HUES6 (cell line): ENCODE results near the gene POLR1G.

Source experiments
- H3K27ac ChIP-seq: 2 replicates; pipeline ENCODE4 v1.7.0; 2013; ENCODE audit warnings: low read depth, mild to moderate bottlenecking, low read length, inconsistent platforms
- H3K27me3 ChIP-seq: 2 replicates; pipeline ENCODE4 v1.6.1; 2013; ENCODE audit warnings: low read length; ENCODE audit not compliant: control insufficient read depth, insufficient read depth
- H3K36me3 ChIP-seq: 2 replicates; pipeline ENCODE4 v1.6.1; 2013; ENCODE audit warnings: low read length; ENCODE audit not compliant: control insufficient read depth, insufficient read depth
- H3K4me1 ChIP-seq: 2 replicates; pipeline ENCODE4 v1.6.1; 2013; ENCODE audit warnings: low read length; ENCODE audit not compliant: control insufficient read depth, insufficient read depth
- H3K4me3 ChIP-seq: 2 replicates; pipeline ENCODE4 v1.5.1; 2013; ENCODE audit warnings: low read depth, low read length
- H3K9ac ChIP-seq: one replicate; pipeline ENCODE4 v1.6.1; 2013; ENCODE audit warnings: mild to moderate bottlenecking, low read length
- H3K9me3 ChIP-seq: 2 replicates; pipeline ENCODE4 v1.6.1; 2013; ENCODE audit warnings: low read depth, low read length; ENCODE audit not compliant: control insufficient read depth, insufficient read depth

The POLR1G gene

DNA sequence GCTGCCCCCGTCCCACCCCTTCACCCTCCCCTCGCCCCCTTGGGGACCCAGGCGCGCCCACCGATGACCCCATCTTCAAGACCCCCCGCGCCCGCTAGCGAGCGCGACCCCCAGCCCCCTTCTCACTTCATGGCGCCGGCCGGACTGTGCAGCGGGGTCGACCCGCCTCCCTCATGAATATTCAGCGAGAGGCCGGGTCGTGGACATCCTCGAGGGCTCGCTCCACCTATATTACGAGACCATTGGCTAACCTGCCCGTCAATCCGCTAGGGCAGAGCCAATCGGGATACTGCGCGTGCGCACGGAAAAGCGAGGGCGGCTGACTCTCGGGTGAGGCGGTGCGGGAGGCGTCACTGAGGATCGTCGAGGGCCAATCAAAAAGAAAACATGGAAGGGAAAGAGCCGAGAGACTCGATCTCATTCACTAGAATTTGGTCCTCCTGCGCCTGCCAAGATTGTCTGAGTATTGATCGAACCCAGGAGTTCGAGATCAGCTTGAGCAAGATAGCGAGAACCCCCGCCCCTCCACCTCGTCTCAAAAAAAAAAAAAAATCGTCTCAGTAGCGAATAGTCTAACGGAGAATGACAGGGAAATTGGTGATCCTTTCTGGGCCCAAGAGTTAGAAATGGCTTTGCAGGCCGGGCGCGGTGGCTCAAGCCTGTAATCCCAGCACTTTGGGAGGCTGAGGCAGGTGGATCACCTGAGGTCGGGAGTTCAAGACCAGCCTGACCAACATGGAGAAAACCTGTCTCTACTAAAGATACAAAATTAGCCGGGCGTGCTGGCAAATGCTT is 35.8 kb upstream of the POLR1G start, which contains the start of gene ERCC2:
TSS of gene ERCC2 (minus strand) at position 164 of the 795 bp plus-strand sequence. CDS start at position 131, 33 bp downstream.
- peak within 1 kb of the TSS; percentile 88 for H3K4me3 ChIP-seq
- H3K4me1 ChIP-seq = no peaks in the 10 kb centered on the region
- H3K27me3 ChIP-seq = no peaks in the 10 kb centered on the region
- H3K9me3 ChIP-seq = no peaks in the 10 kb centered on the region
- peak within 1 kb of the TSS; percentile 90 for H3K9ac ChIP-seq
- peak within 1 kb of the TSS; percentile 34; the same call in 1 of the 2 replicates for H3K27ac ChIP-seq
- peaks cover 23% of the 10 kb centered on the region for H3K36me3 ChIP-seq

DNA sequence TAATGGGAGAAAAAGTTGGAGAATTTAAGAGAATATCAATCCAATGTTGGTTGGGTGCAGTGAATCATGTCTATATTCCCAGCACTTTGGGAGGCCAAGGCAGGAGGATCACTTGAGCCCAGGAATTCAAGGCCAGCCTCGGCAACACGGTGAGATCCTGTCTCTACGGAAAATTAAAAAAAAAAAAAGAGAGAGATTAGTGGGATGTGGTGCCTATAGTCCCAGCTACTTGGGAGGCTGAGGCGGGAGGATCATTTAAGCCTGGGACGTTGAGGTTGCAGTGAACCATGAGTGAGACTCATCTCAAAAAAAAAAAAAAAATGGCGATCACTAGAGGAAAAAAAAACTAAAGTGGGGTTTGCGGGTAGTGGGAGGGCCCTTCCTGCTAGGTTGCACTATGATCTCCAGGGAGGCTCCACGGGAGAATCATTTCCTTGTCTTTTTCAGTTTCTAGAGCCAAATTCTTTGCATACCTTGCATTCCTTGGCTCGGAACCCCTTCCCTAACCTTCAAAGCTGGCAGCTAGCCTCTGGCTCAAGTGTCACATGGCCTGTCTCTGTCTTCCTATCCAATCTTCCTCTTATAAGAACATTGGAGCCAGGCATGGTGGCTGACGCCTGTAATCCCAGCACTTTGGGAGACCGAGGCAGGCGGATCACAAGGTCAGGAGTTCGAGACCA is 30.3 kb upstream of the POLR1G start:
- H3K9ac ChIP-seq = no peak overlapping the region
- no peaks in the 10 kb centered on the region for H3K27me3 ChIP-seq
- H3K9me3 ChIP-seq = no peaks in the 10 kb centered on the region
- no peak overlapping the region for H3K4me3 ChIP-seq
- peaks cover 3% of the 10 kb centered on the region; the same call in 1 of the 2 replicates for H3K4me1 ChIP-seq
- H3K27ac ChIP-seq = peak overlapping the region; percentile 74; the same call in 1 of the 2 replicates
- no peaks in the 10 kb centered on the region for H3K36me3 ChIP-seq

DNA sequence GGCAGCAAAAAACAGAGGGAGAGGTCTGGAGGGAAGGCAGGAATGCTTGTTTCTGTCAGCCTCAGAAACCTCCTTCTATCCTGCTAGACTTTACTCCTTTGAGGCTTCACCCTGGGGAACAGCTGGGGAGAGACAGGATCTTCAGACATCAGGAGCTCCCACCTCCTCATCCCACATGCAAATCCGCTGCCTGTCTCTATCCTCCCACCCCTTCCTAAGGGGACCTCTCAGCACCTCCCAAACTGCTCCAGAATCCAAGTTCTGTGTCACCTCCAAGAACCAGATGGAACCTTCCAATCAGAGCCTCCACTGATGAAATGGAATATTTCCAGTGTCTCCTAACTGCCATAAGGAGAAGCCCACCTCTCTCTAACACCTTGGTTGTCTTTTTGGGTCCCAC is 26.3 kb upstream of the POLR1G start:
- Histone ChIP-seq H3K9ac (no peak overlapping the region), H3K36me3 (no peaks in the 10 kb centered on the region), H3K9me3 (no peaks in the 10 kb centered on the region), H3K4me3 (no peak overlapping the region), H3K27ac (no peak overlapping the region), H3K4me1 (peaks cover 3% of the 10 kb centered on the region; the same call in 1 of the 2 replicates), H3K27me3 (peaks cover 4% of the 10 kb centered on the region)

DNA sequence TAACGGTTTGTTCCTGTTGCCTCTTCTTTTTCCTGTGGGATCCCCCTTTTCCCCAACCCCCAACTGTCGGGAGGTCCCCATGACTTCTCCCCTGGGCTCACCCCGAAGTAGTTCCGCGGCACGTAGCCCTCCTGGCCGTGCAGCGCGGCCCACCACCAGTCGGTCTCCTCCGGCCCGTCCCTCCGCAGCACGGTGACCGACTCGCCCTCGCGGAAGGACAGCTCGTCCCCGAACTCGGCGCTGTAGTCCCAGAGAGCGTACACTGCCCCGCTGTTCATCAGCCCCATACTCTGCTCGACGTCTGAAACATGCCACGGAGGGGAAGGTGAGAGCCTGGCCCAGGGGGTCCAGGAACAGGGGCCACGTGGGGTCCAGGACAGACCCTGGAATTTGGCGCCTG is 24.0 kb upstream of the POLR1G start:
- H3K36me3 ChIP-seq = 0 out of 2 replicates have a peak, but pooled peaks cover 2% of the 10 kb centered on the region

DNA sequence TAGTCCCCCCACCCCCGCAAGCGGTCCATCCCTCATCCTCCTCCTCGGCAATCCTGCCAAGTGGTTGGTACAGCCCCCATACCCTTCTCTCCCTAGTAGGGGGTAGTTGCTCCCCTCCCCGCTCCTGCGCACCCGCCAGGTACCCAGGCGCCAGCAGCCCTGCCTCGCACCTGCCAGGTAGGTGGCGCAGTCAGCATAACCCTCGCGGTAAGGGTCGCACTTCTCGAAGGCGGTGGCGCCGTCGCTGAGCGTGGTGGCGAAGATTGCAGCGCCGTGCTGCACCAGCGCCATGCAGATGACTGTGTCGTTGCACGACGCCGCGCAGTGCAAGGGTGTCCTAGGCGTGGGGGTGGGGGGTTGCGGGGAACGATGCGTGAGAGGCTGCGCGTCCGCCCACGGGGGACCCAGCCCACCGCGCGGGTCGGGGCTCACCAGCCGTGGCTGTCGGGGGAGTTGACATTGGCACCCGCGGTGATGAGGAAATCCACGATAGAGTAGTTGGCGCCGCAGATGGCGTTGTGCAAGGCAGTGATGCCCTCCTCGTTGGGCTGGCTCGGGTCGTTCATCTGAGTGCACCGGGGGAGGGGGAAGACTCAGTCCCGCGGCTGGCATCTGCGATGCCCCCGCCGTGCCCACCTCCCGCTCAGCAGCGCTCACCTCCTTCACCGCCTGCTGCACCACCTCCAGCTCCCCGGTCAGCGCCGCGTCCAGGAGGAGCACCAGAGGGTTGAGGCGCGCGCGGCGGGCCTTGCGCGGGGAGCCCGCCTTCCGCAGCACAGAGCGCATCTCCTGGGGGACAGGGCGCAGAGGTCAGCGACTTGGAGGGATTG is 20.8 kb upstream of the POLR1G start:
- H3K36me3 ChIP-seq = peaks cover 6% of the 10 kb centered on the region; the same call in 1 of the 2 replicates
- no peak overlapping the region for H3K9ac ChIP-seq
- peak overlapping the region; percentile 36; the same call in 1 of the 2 replicates for H3K4me3 ChIP-seq
- H3K9me3 ChIP-seq = no peaks in the 10 kb centered on the region
- H3K27ac ChIP-seq = no peak overlapping the region
- H3K4me1 ChIP-seq = no peaks in the 10 kb centered on the region
- peaks cover 17% of the 10 kb centered on the region for H3K27me3 ChIP-seq

More for the DNA sequence above, 24.0 kb upstream of the POLR1G start:
- Histone ChIP-seq H3K27me3 (peaks cover 17% of the 10 kb centered on the region), H3K9me3 (no peaks in the 10 kb centered on the region), H3K4me1 (no peaks in the 10 kb centered on the region), H3K27ac (no peak overlapping the region), H3K4me3 (no peak overlapping the region), H3K9ac (no peak overlapping the region)

DNA sequence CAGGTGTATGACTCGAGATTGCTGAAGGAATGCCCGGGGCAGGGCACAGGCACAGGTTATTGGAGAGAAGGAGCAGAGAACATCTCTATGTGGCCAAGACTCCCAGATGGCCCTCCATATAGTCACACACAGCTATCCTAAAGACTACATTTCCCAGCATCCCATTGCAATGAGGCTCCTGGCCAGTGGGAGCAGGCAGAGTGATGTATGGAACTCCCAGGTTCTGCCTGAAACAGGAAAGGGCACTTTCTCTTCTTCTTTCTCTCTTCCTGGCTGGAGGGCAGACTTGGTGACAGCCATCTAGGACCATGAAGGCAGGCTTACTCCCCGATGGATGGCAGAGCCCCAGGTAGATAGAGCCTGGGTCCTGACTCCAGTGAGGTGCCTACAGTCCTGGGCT is 15.1 kb upstream of the POLR1G start:
- peaks cover 4% of the 10 kb centered on the region for H3K27me3 ChIP-seq
- H3K36me3 ChIP-seq = peaks cover 14% of the 10 kb centered on the region
- no peak overlapping the region for H3K27ac ChIP-seq
- H3K4me1 ChIP-seq = no peaks in the 10 kb centered on the region
- H3K9me3 ChIP-seq = no peaks in the 10 kb centered on the region
- no peak overlapping the region for H3K4me3 ChIP-seq
- H3K9ac ChIP-seq = no peak overlapping the region

DNA sequence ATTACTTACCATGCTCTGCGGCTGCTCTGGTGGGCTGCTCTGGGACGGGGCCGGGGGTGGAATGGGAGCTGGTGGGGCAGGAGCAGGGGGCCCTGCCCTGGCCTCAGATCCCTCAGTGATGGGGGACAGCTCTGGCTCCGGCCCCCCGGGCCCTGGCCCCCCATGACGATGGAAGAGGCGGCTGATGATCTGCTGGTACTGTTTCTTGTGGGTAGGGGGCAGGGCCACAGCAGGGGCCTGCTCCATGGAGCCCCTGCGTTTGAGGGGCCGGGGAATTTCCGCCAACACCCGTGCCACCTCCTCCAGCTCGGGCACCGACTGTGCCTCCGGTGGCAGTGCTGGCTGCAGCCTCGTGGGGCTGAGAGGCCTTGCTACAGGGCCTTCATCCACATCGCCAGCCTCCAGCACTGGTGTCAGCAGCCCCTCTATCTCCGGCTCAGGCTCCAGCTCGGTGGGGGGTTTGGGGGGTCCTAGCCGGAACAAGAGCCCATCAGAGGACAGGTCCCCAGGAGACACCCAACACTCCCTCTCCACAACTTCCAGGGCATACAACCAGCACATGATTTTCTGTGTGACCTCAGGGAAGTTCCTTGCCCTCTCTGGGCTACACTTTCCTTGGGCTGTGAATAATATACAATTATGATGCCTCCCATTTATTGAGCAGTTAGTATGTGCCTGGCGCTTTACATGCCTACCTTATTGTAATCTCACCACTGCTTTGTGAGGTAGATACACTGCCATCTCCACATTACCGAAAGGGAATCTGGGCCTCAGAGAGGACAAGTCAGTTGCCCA is 14.4 kb upstream of the POLR1G start:
- H3K9me3 ChIP-seq = no peaks in the 10 kb centered on the region
- no peak overlapping the region for H3K27ac ChIP-seq
- peaks cover 14% of the 10 kb centered on the region for H3K36me3 ChIP-seq
- no peak overlapping the region for H3K4me3 ChIP-seq
- H3K4me1 ChIP-seq = no peaks in the 10 kb centered on the region
- peaks cover 9% of the 10 kb centered on the region; the same call in 1 of the 2 replicates for H3K27me3 ChIP-seq
- H3K9ac ChIP-seq = no peak overlapping the region

DNA sequence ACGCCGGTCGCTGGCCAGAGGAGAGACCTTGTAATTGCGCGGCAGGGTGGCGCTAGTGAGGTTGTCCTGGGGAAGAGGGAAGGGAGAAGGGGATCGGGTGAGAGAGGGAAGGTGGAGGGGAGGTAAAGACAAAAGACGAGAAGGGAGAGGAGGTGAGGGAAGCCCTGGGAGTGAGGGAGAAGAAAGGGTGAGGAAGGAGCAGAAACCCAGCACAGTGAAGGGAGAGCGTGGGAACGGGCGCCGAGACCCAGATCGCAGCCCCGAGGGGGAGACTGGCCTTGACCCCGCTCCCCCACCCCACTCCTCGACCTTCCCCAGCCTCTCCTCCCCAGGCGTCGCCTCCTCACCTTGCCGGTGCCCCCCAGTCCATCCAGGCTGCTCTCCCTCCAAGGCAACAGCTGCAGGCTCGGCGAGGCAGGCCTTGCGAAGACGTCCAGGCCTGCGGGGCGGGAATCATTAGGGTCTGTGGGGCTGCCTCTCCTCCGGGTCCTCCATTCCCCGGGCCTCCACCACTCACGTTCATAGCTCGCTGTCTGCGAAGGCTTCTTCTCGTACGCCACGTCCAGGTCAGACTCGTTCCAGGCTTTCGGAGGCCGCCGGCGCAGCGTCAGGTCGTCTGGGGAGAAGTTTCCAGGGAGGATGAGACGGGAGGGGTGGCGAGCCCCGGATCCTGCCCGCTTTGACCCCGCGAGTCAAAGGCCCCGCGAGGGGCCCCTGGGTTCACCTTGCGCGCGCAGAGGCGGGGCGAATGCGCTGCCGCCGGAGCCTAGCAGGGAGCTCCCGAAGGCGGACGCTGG is 10.4 kb upstream of the POLR1G start:
- H3K9ac ChIP-seq = no peak overlapping the region
- H3K4me1 ChIP-seq = peaks cover 9% of the 10 kb centered on the region; the same call in 1 of the 2 replicates
- no peaks in the 10 kb centered on the region for H3K9me3 ChIP-seq
- H3K4me3 ChIP-seq = peak overlapping the region; percentile 47
- H3K36me3 ChIP-seq = peaks cover 10% of the 10 kb centered on the region
- H3K27me3 ChIP-seq = peaks cover 17% of the 10 kb centered on the region; the same call in 1 of the 2 replicates
- H3K27ac ChIP-seq = no peak overlapping the region

DNA sequence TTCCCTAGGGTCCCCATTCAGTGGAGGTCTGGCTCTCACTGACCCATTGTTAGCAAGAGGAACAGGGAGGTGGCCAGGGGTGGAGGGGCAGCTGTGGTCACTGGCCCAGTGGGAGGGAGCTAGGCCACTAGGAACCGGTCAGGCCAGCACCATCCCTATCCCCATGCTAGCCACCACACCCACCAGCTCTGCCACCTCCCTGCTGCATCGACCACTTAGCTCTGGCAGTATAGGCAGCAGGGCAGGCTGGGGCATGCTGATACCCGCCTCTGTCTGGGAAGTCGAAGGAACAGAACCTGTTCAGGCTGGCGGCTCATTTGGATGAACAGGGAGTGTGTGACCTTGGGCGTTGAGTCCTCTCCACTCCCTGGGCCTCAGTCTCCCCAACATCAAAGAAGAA is 6.3 kb upstream of the POLR1G start:
- Histone ChIP-seq H3K27me3 (peaks cover 17% of the 10 kb centered on the region; the same call in 1 of the 2 replicates), H3K27ac (no peak overlapping the region), H3K36me3 (peaks cover under 1% of the 10 kb centered on the region), H3K9me3 (no peaks in the 10 kb centered on the region), H3K4me3 (no peak overlapping the region), H3K4me1 (peaks cover 24% of the 10 kb centered on the region), H3K9ac (no peak overlapping the region)
